ENCODE results near the gene RAPGEF1. TPM values are rescaled to one million over a fixed set of nuclear protein-coding genes. Genes with fewer than 3 reads are reported as not detected.

RAPGEF1 gene
- total RNA-seq, 1 donor from 2014 or later = 146 TPM

- Histone ChIP-seq H3K4me3 (no peak overlapping the region), H3K27me3 (ENCODE audit: low read depth) (no peaks in the 10 kb centered on the region), H3K9me3 (no peaks in the 10 kb centered on the region), H3K27ac (no peak overlapping the region), H3K36me3 (peaks cover 81% of the 10 kb centered on the region), H3K4me1 (no peaks in the 10 kb centered on the region)
- ATAC-seq (no peak), DNase-seq (no peak)
- intact Hi-C loops (cut with DNase I) = no loop called here
- TF ChIP-seq CTCF (IDR thresholded peaks at IDR 0.05) = no peak
Measured at GRCh38 chr9:131574730-131575640, 164.9 kb downstream of the RAPGEF1 start.

- H3K4me3 ChIP-seq = no peak overlapping the region
- peaks cover 3% of the 10 kb centered on the region for H3K9me3 ChIP-seq
- no peaks in the 10 kb centered on the region for H3K4me1 ChIP-seq
- no peak for TF ChIP-seq CTCF (IDR thresholded peaks at IDR 0.05)
- no peak overlapping the region for H3K27ac ChIP-seq
- ATAC-seq (no peak), DNase-seq (no peak)
- intact Hi-C loops (cut with DNase I) = no loop called here
- peaks cover 20% of the 10 kb centered on the region for H3K36me3 ChIP-seq
- H3K27me3 ChIP-seq (ENCODE audit: low read depth) = no peaks in the 10 kb centered on the region
Measured at GRCh38 chr9:131567910-131568309, 172.0 kb downstream of the RAPGEF1 start.

- intact Hi-C loops (cut with DNase I) = no loop called here
- H3K9me3 ChIP-seq = peaks cover 11% of the 10 kb centered on the region
- H3K36me3 ChIP-seq = peaks cover 5% of the 10 kb centered on the region
- ATAC-seq (no peak), DNase-seq (no peak)
- no peaks in the 10 kb centered on the region for H3K4me1 ChIP-seq
- no peaks in the 10 kb centered on the region for H3K27me3 ChIP-seq (ENCODE audit: low read depth)
- H3K27ac ChIP-seq = no peak overlapping the region
- H3K4me3 ChIP-seq = no peak overlapping the region
- no peak for TF ChIP-seq CTCF (IDR thresholded peaks at IDR 0.05)
Measured at GRCh38 chr9:131566158-131566557, 173.7 kb downstream of the RAPGEF1 start.

GRCh38 chr9:131565369-131565768 is 174.5 kb downstream of the RAPGEF1 start:
- ATAC-seq (no peak), DNase-seq (no peak)
- Histone ChIP-seq H3K27ac (no peak overlapping the region), H3K4me3 (no peak overlapping the region), H3K36me3 (no peaks in the 10 kb centered on the region), H3K27me3 (ENCODE audit: low read depth) (no peaks in the 10 kb centered on the region), H3K4me1 (no peaks in the 10 kb centered on the region), H3K9me3 (peaks cover 11% of the 10 kb centered on the region)
- TF ChIP-seq CTCF (IDR thresholded peaks at IDR 0.05) = no peak
- intact Hi-C loops (cut with DNase I) = no loop called here

GRCh38 chr9:131562032-131562959 is 177.6 kb downstream of the RAPGEF1 start:
- no peaks in the 10 kb centered on the region for H3K36me3 ChIP-seq
- no peak for ATAC-seq
- peaks cover 11% of the 10 kb centered on the region for H3K9me3 ChIP-seq
- no peaks in the 10 kb centered on the region for H3K27me3 ChIP-seq (ENCODE audit: low read depth)
- H3K4me1 ChIP-seq = no peaks in the 10 kb centered on the region
- intact Hi-C loops (cut with DNase I) = no loop called here
- H3K4me3 ChIP-seq = no peak overlapping the region
- H3K27ac ChIP-seq = no peak overlapping the region
- no peak for TF ChIP-seq CTCF (IDR thresholded peaks at IDR 0.05)
- no peak for DNase-seq
